Stimulated activated CD8-positive, alpha-beta memory T cell treated with anti-CD3 and anti-CD28 coated beads, Interleukin-12 subunit alpha, Interleukin-12 subunit beta, amount 100 ng/mL, for 24 hours (primary cell): Measurements from ENCODE around the gene ALG3.

ENCODE experiments used
- DNase-seq: peaks from one replicate; pipeline ENCODE4 v3.0.0-alpha.2; 2020; ENCODE audit errors: extremely low read depth

The ALG3 gene

GRCh38 chr3:184196536-184196935, 52.2 kb downstream of the ALG3 start:
- no peak for DNase-seq

- no peak for DNase-seq
Measured at GRCh38 chr3:184193991-184194539, 54.7 kb downstream of the ALG3 start.

GRCh38 chr3:184192889-184193288, 55.9 kb downstream of the ALG3 start:
- DNase-seq: no peak
